Activated CD8-positive, alpha-beta memory T cell treated with anti-CD3 and anti-CD28 coated beads, Interleukin-2, amount 10 ng/mL, durations not matched to agents 7 days and 5 days (primary cell): ENCODE measurements around the gene CA5A. TPM values are rescaled to one million over a fixed set of nuclear protein-coding genes. Genes with fewer than 3 reads are reported as not detected.
A peak's percentile ranks its signal among the peaks of the same experiment; 100 is the strongest.
"Not testable (repeated sequence)": the region's sequence is repeated elsewhere in the genome, so short reads cannot be mapped to it uniquely, and the experiment has no call there.

ENCODE experiments used
- ATAC-seq: fragments of 150-1000 bp; cut with Tn5 transposase; one replicate; pipeline ENCODE4 v1.10.0; 2021; ENCODE audit warnings: moderate library complexity
- CTCF ChIA-PET: fragments of 350-600 bp; sonication (Branson Sonifier 250); formaldehyde crosslinking; loops from one replicate; lab custom pipeline; 2021; ENCODE audit warnings: antibody characterized with exemption; lab: Charles Lee
- DNase-seq: peaks from one replicate; pipeline ENCODE4 v3.0.0-alpha.2; 2020
- H3K27ac Mint-ChIP-seq: one replicate; pipeline ENCODE4 v1.8.0; 2021; ENCODE audit warnings: mild to moderate bottlenecking, mixed read lengths
- H3K27me3 Mint-ChIP-seq: one replicate; pipeline ENCODE4 v1.8.0; 2021; ENCODE audit warnings: mixed read lengths
- H3K36me3 Mint-ChIP-seq: one replicate; pipeline ENCODE4 v1.8.0; 2021; ENCODE audit warnings: mild to moderate bottlenecking, mixed read lengths
- H3K4me1 Mint-ChIP-seq: one replicate; pipeline ENCODE4 v1.8.0; 2021; ENCODE audit warnings: mixed read lengths
- H3K4me3 Mint-ChIP-seq: one replicate; pipeline ENCODE4 v1.8.0; 2021; ENCODE audit warnings: mild to moderate bottlenecking, moderate library complexity, mixed read lengths
- H3K9me3 Mint-ChIP-seq: one replicate; pipeline ENCODE4 v1.8.0; 2022; ENCODE audit warnings: low read depth, mixed read lengths
- total RNA-seq, 2 experiments: library from RNA; stranded (reverse); gene quantifications; one replicate each; pipeline ENCODE4 v1.2.3, GENCODE V29; 2021

CA5A gene
- total RNA-seq, 2 experiments from 2014 or later, result not detected

- H3K4me3 Mint-ChIP-seq, H3K27me3 Mint-ChIP-seq, ATAC-seq, DNase-seq, H3K36me3 Mint-ChIP-seq, H3K9me3 Mint-ChIP-seq, H3K27ac Mint-ChIP-seq: not testable (repeated sequence)
- CTCF ChIA-PET, result interaction anchor here (1.0 to 6.1 kb wide), 4 partner anchors 30 to 125 kb away, joined by 3 to 54 read pairs (median 13); no protein-coding TSS in a partner anchor
- peaks cover 38% of the 10 kb centered on the region for H3K4me1 Mint-ChIP-seq
Observed at GRCh38 chr16:87904963-87905362, 31.4 kb downstream of the CA5A start.

- not testable (repeated sequence) for H3K27ac Mint-ChIP-seq, ATAC-seq, DNase-seq, H3K36me3 Mint-ChIP-seq, H3K9me3 Mint-ChIP-seq, H3K4me3 Mint-ChIP-seq, H3K27me3 Mint-ChIP-seq
- CTCF ChIA-PET, result interaction anchor here (1.7 to 7.3 kb wide), 4 partner anchors 9 to 120 kb away, joined by 5 to 74 read pairs (median 7); no protein-coding TSS in a partner anchor
- H3K4me1 Mint-ChIP-seq, result peaks cover 47% of the 10 kb centered on the region
Observed at GRCh38 chr16:87900489-87900888, 35.8 kb downstream of the CA5A start.

- Mint-ChIP-seq H3K4me1 (peaks cover 53% of the 10 kb centered on the region), H3K36me3 (no peaks in the 10 kb centered on the region)
Observed at GRCh38 chr16:87897521-87898505, 38.5 kb downstream of the CA5A start.

GRCh38 chr16:87896924-87897520, 39.3 kb downstream of the CA5A start:
- Mint-ChIP-seq H3K4me3 (peak overlapping the region; percentile 45), H3K4me1 (peaks cover 48% of the 10 kb centered on the region), H3K27ac (peak overlapping the region; percentile 98)
- not testable (repeated sequence) for ATAC-seq, H3K27me3 Mint-ChIP-seq, DNase-seq, H3K36me3 Mint-ChIP-seq, H3K9me3 Mint-ChIP-seq
- CTCF ChIA-PET, result interaction anchor here (0.7 to 7.3 kb wide), 11 partner anchors 11 to 128 kb away, joined by 3 to 74 read pairs (median 8); no protein-coding TSS in a partner anchor

More at GRCh38 chr16:87897521-87898505, 38.5 kb downstream of the CA5A start:
- Mint-ChIP-seq H3K4me3 (peak overlapping the region; percentile 45), H3K9me3 (no peaks in the 10 kb centered on the region), H3K27ac (peak overlapping the region; percentile 98), H3K27me3 (no peaks in the 10 kb centered on the region)
- ATAC-seq (peak; percentile 61), DNase-seq (peak; percentile 88)
- CTCF ChIA-PET, result interaction anchor here (0.5 to 7.3 kb wide), 12 partner anchors 10 to 1888 kb away, joined by 3 to 74 read pairs (median 3); no protein-coding TSS in a partner anchor

- Mint-ChIP-seq H3K4me3 (peak overlapping the region; percentile 40), H3K4me1 (peaks cover 48% of the 10 kb centered on the region), H3K27ac (peak overlapping the region; percentile 98)
- CTCF ChIA-PET, result interaction anchor here (0.8 to 7.3 kb wide), 15 partner anchors 9 to 116 kb away, joined by 3 to 74 read pairs (median 8); partner anchors contain the start of genes BANP and SLC7A5
- H3K27me3 Mint-ChIP-seq, H3K36me3 Mint-ChIP-seq, H3K9me3 Mint-ChIP-seq: not testable (repeated sequence)
- ATAC-seq (peak; percentile 21), DNase-seq (peak; percentile 74)
Observed at GRCh38 chr16:87896176-87896890, 40.0 kb downstream of the CA5A start.

- CTCF ChIA-PET, result interaction anchor here (0.6 to 7.3 kb wide), 15 partner anchors 9 to 119 kb away, joined by 3 to 74 read pairs (median 5); partner anchors contain the start of genes BANP and SLC7A5
- Mint-ChIP-seq H3K9me3 (no peaks in the 10 kb centered on the region), H3K4me1 (peaks cover 48% of the 10 kb centered on the region), H3K4me3 (peak overlapping the region; percentile 40), H3K27me3 (no peaks in the 10 kb centered on the region), H3K27ac (peak overlapping the region; percentile 98), H3K36me3 (no peaks in the 10 kb centered on the region)
- DNase-seq (peak; percentile 98), ATAC-seq (peak; percentile 88)
Observed at GRCh38 chr16:87895641-87896141, 40.6 kb downstream of the CA5A start.

- H3K27me3 Mint-ChIP-seq, result not testable (repeated sequence)
Observed at GRCh38 chr16:87894005-87894404, 42.3 kb downstream of the CA5A start.

GRCh38 chr16:87891764-87892163, 44.6 kb downstream of the CA5A start:
- Mint-ChIP-seq H3K27ac (no peak overlapping the region), H3K9me3 (no peaks in the 10 kb centered on the region), H3K27me3 (no peaks in the 10 kb centered on the region), H3K36me3 (no peaks in the 10 kb centered on the region), H3K4me3 (no peak overlapping the region), H3K4me1 (peaks cover 35% of the 10 kb centered on the region)
- DNase-seq (no peak), ATAC-seq (no peak)
- CTCF ChIA-PET, result interaction anchor here (2.9 kb wide), 1 partner anchor 113 kb away, joined by 9 read pairs; no protein-coding TSS in a partner anchor

More at GRCh38 chr16:87894005-87894404, 42.3 kb downstream of the CA5A start:
- H3K4me3 Mint-ChIP-seq, DNase-seq, H3K9me3 Mint-ChIP-seq, ATAC-seq, H3K27ac Mint-ChIP-seq, H3K36me3 Mint-ChIP-seq: not testable (repeated sequence)
- H3K4me1 Mint-ChIP-seq, result peaks cover 52% of the 10 kb centered on the region
- CTCF ChIA-PET, result interaction anchor here (1.0 to 5.5 kb wide), 3 partner anchors 18 to 125 kb away, joined by 3 to 44 read pairs (median 9); no protein-coding TSS in a partner anchor

GRCh38 chr16:87889762-87890161, 46.6 kb downstream of the CA5A start:
- not testable (repeated sequence) for H3K4me3 Mint-ChIP-seq, H3K36me3 Mint-ChIP-seq, H3K27ac Mint-ChIP-seq, H3K27me3 Mint-ChIP-seq, H3K9me3 Mint-ChIP-seq
- CTCF ChIA-PET, result interaction anchor here (0.7 to 1.8 kb wide), 5 partner anchors 12 to 110 kb away, joined by 3 to 7 read pairs (median 4); no protein-coding TSS in a partner anchor
- DNase-seq (peak; percentile 64), ATAC-seq (peak; percentile 63)
- H3K4me1 Mint-ChIP-seq, result peaks cover 17% of the 10 kb centered on the region

- not testable (repeated sequence) for H3K36me3 Mint-ChIP-seq, H3K9me3 Mint-ChIP-seq, DNase-seq, H3K27ac Mint-ChIP-seq, H3K4me3 Mint-ChIP-seq, H3K4me1 Mint-ChIP-seq, H3K27me3 Mint-ChIP-seq, ATAC-seq
- CTCF ChIA-PET, result interaction anchor here (1.4 to 1.8 kb wide), 3 partner anchors 10 to 109 kb away, joined by 4 to 7 read pairs (median 4); no protein-coding TSS in a partner anchor
Observed at GRCh38 chr16:87888346-87888745, 48.0 kb downstream of the CA5A start.

GRCh38 chr16:87887931-87888330, 48.4 kb downstream of the CA5A start:
- not testable (repeated sequence) for H3K9me3 Mint-ChIP-seq, H3K4me3 Mint-ChIP-seq, ATAC-seq, H3K27ac Mint-ChIP-seq, H3K4me1 Mint-ChIP-seq, DNase-seq, H3K27me3 Mint-ChIP-seq, H3K36me3 Mint-ChIP-seq
- CTCF ChIA-PET, result interaction anchor here (1.5 to 1.8 kb wide), 2 partner anchors 12 to 108 kb away, joined by 3 to 7 read pairs; no protein-coding TSS in a partner anchor

GRCh38 chr16:87885371-87885967, 50.9 kb downstream of the CA5A start:
- CTCF ChIA-PET, result interaction anchor here (1.0 kb wide), 1 partner anchor 14 kb away, joined by 4 read pairs; no protein-coding TSS in a partner anchor
- not testable (repeated sequence) for DNase-seq, H3K27ac Mint-ChIP-seq, H3K27me3 Mint-ChIP-seq, ATAC-seq, H3K4me3 Mint-ChIP-seq, H3K4me1 Mint-ChIP-seq, H3K9me3 Mint-ChIP-seq, H3K36me3 Mint-ChIP-seq
